NCI-H1092 treated with DMSO at 0.1 percent for 48 hours (cell line): ENCODE data around the gene MCUB.

Source experiments
- DNase-seq: peaks from one replicate; lab custom pipeline; 2025; lab: John Stamatoyannopoulos, UW

MCUB gene

DNA sequence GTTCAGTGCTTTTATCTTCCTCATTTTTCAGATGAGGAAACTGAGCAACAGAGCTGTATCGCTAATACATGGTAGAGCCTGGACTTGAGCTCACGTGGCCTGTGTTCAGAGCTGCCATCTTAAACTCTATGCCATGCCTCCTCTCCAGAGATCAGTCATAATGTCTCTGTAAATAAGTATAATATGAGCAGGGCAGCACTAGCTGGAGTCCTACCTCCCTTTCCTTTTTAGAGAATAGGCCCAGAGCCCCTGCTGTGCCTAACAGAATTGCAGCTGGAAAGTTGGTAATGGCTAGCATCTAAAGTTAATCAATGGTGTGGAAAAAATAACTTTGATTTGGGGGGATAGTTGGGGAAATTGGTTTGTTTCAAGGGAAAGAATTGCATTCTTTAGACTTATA, 122.8 kb downstream of the MCUB start:
- no peak for DNase-seq

DNA sequence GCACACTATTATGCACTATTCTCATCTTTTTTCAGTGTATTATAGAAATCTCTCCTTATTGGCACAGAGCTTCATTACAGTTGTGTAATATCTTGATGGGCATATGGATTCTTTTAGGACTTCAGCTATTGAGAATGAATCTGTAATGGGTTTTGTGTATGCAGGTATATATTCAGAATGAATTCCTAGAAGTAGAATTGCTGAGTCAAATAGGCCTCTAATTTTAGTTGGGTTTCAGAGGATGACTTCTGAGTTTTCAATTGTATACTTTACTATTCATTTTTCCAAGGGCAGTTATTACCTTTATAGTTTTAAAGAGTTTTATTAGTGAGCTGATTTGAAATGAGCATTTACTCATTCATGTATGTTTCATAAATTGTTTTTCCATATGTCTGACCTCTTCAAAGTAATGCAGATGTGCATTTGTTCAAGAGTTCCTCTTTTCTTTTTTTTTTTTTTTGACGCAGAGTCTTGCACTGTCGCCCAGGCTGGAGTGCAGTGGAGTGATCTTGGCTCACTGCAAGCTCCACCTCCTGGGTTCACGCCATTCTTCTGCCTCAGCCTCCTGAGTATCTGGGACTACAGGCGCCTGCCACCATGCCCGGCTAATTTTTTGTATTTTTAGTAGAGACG, 123.7 kb downstream of the MCUB start:
- no peak for DNase-seq

DNA sequence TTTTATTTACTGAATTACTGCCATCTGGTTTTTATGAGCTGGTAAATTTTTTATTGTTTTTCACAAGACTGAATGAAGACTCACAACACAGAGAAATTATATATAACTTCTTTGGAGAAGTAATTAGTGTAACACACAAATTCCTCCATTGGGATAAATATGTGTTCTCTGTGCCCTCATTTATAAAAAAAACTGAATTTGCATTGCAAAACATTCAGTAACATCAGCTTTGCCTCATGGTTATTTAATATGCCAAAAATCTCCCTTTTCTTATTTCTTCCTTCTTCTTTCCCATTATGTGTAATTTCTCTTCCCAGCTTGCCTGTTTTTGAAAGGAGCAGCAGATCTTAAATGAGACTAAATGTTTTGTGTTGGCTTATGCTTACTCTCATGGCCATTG, 124.7 kb downstream of the MCUB start:
- no peak for DNase-seq

DNA sequence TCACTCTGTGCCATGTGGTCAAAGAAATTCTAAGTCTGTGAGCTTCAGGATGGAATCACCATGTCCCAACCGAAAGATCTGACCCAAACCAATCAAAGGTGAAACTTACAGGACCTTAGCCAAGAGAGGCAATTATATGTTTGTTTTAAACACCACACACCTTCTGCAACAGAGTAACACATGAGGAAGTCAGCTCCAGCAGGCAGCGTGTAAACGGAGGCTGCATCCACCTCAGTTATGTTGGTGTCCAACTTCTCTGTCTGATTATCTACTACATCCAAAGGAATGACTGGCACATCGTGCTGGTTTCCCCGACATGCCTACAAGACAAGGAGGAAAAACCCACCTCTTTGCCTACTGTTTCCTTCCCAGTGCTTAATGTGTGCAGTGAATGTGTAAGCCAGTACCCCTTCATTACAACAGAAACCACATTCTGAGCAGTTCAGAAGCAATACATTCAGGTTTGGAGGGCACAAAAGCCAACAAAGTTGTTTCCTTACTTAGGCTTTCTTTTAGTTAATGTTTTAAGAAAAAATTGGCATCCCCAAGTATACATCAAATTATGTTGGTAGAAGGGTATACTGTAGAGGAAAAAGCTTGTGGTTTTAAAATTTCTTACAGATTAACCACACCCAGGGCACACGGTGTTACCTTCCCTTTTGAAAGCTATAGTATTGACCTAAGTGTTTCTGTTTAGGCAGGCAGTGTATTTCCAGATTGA, 130.8 kb downstream of the MCUB start:
- no peak for DNase-seq

DNA sequence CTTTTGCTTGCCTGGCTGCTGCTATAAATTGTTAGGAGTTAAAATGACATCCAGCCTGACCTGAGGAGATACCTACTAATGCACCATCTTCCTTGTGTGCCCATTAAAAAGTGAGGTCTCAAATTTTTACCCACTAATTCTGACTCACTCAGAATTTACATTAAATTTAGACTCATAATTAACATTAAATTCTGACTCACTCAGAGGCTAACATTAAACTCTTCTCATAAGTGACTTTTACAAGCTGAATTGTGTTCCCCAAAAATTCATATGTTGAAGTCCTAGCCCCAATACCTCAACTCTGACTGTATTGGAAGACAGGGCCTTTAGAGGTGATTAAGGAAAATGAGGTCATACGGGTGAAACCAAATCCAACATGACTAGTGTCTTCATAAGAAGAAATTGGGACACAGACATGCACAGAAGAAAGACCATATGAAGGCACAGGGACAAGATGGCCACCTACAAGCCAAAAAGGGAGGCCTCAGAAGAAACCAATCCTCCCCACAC, 131.4 kb downstream of the MCUB start:
- DNase-seq, result no peak

DNA sequence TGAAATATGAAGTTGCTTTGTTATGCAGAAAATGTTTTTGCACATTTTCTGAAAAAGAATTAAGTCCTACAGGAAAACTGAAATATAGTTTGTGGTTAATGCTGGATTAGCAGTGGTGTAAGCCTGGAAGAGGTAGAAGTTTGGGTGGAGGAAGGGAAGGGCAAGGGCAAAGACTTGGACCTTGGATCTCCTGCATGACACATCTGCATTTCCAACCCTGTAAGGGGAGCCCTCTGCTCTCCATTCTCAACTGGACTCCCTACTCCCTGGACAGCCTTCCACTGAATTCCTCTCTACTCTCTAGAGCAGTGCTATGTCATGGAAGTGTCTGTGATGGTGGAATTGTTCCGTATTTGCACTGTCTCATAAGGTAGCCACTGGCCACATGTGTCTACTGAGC, 138.6 kb downstream of the MCUB start:
- no peak for DNase-seq

DNA sequence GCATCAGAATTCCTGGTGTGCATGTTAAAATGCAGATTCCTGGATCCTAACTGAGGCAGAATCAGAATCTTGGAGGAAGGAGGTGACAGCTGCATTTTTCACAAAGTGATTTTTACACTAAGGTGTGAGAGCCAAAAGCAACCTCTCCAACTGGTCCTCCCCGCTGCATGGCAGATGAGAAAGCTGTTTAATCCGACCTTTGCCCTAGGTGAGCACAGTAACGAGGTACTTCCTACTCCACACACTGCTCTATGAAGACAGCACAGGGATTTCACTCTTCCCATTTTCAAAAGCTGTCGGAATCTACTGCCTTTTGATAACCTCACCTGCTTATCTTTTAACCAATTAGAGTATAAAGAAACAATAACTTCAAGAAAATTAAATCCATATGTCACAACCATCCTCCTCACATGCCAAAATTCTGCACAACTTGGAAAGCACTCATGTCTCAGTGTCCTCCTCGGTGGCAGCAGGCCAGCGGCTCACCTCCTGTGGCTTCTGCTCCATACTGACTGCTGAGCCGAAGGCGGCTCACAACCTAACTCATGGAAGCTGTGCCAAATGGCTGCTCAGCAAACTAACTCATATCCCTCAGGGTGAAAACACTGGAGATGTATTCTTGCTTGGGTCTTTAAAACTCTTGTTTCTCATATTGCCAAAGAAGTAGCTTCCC, 139.6 kb downstream of the MCUB start:
- no peak for DNase-seq

DNA sequence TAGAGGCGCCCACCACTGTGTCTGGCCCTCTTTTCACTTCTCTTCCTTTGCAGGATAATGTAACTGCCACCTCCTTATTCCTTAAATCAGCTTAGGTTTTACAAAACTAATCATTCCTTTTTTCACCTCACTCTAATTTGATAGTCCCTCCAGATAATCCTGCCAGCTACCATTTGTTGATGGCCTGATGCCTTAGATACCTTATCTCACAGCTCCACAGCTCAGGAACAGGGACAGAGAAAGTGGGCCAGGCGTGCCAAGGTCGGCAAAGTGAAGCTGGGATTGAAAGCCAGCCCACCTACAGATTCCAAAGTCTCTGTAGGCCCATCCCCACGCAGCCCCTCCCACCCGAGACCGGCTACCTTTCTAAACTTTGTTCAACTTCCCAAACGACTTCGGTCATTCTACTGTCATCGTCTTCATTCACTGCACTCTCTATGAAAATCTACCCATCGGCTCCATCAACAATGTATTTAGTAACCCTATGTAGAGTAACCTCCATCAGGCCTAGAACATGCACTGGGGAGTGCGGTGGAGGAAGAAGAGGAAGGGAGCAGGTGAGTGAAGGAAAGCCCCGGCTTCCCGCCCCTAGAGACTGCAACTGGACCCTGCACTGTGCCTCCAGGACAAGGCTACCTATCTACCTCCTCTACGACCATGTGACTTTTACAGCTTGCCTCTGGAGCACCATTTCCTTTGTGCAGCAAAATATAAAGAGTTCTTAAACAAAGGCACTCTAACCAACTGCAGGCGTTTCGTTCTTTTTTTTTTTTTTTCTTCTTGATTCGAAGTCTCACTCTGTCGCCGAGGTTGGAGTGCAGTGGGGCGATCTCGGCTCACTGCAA, 141.7 kb downstream of the MCUB start:
- DNase-seq, result no peak

DNA sequence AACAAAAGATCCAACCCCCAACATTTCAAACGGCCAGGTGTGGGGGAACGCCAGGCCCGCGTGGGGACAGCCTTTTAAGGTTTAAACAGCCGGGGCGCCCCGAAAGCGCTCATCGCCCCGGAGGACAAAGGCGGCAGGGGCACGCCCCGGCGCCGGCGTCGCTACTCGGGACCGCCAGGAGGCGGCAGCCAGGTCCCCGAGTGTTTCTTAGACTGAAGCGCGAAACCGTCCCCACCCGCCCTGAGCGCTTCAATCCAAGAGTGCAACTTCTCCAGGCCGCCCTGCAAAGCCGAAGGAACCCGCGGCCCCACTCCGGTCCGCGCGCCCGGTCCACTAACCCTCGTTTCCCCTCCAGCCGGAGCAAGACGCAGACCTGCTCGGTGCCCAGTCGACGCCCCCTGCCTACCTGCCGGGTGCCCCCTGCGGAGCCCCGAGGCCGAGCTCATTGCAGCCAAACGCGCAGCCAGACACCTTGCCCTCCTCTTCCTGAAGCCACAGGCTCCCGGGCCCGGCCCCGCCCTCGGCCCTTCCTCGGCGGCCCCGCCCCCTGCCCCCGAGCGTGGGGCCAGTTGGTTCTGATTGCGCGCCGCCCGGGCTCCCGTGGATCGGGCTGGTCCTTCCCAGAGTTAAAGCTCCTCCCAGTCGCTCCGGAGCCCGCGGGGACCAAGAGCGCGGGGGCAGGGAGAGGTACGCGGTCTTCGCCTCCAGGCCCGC, 143.1 kb downstream of the MCUB start, which contains the start of gene CASP6:
Gene CASP6 (minus strand): TSS at position 496 of the 714 bp plus-strand sequence. CDS start 50 bp downstream, at position 446.
- DNase-seq, result peak; percentile 65

DNA sequence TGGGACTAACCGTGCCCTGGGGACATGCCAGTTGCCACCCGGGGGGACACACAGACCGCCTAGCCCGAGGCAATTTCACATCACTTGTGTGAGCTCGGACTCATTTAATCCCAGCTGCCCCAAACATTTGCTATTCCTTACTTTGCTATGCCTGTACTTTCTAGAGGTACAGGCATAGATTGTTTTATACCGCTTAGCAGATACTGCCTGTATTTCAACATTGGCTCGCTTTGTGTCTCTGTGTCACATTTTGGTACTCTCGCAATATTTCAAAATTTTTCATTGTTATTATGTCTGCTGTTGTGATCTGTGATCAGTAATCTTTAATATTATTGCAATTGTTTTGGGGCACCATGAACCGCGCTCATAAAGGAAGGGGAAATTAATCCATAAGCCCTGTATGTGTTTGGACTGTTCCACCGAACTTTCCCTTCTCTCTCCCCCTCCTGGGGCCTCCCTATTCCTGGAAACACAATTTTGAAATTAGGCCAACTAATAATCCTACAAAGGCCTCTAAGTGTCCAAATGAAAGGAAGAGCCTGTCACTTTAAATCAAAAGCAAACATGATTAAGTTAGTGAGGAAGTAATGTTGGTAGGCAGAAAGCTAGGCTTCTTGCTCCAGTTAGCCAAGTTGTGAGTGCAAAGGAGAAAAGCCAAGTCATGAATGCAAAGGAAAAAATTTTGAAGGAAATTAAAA, 143.8 kb downstream of the MCUB start:
- DNase-seq, result no peak

DNA sequence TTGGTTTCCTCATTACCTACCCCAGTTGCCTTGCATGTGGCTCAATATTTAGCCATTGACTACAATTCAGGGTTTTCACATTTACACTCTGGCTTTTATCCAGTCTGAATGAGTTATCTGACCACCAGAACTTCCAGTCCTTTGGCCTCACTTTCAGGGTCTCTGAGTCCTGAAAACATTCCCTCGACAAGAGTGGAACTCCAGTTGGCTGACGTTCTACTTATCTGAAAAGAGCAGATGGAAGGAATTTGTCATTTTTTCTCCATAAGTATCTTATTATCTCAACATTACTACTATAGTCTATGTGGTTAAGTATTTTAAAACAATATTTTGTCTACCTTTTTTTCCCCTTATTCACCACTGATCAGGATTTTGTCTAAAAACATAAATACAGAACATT, 148.4 kb downstream of the MCUB start:
- no peak for DNase-seq

DNA sequence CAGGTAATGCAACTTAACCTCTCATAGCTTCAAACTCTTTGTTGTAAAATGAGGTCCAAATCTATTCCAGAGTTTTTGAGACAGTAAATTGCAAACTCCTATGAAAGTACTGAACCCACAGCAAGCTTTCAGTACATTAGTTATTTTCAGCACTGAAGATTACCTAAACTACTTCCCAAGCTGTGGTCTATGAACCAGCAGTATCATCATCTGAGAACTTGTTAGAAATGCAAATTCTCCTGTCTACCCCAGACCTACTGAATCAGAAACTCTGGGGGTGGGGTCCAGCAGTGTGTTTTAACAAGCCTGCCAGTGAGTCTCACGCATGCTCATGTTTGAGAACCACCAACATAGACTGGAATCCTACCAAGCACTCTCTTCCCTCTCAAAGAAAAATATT, 148.9 kb downstream of the MCUB start:
- no peak for DNase-seq

DNA sequence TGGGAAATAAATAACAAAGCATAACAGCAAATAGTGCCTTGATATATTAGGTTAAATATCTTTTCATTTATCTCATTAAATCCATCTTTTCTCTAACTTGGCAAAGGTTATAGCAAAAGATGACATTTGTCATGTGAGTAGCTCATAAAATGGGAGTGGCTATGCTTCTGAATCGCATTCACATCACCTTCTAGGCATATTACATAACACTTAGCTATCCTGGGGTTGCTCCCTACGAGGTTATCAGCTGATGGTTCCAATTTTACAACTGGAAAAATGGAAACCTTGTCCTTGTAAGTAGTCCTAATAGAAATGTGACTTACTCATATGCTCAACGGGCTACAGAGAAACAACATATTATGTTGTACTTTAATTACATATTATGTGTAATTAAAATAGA, 153.5 kb downstream of the MCUB start:
- DNase-seq, result no peak

DNA sequence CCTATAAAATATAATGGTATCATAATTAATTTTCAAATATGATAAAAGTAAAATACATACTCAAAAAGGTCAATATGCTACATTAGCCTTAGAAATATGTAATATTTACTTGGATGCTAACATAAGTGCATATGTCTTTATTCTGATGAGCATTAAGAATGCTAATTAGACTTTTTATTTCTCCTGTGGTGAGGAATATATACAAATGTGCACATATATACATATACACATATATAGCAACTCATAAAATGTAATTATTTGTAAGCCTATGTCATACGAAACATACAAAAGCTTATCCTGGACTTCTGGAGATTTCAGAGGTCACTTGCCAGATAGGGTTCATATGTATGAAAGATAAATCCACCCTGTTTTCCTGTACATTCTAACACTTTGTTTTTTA, 158.7 kb downstream of the MCUB start:
- no peak for DNase-seq

DNA sequence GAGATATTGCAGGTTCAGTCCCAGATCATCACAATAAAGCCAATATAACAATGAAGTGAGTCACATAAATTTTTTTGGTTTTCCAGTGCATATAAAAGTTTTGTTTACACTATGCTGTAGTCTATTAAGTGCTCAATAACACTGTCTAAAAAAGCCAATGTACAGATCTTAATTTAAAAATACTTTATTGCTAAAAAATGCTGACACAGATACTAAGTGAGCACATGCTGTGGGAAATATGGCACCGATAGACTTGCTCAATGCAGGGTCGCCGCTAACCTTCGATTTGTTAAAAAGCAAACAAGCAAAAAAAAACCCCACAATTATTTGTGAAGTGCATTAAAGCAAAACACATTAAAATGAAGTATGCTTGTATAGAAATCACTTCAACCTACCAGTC, 159.6 kb downstream of the MCUB start:
- no peak for DNase-seq

DNA sequence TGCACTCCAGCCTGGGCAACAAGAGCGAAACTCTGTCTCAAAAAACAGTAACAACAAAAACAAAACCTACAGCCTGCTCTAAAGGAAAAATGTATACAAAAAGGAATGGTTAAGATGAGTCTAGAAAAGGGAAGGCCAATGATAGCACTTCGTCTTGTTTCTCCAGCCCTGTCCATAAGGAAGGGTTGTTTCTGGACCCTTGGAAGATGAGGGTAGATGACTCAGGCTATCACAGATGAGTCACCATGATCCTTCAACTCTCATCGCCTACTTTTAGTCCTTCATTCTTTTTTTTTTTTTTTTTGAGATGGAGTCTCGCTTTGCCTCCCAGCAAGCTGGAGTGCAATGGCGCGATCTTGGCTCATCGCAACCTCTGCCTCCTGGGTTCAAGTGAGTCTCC, 161.0 kb downstream of the MCUB start:
- DNase-seq, result no peak

DNA sequence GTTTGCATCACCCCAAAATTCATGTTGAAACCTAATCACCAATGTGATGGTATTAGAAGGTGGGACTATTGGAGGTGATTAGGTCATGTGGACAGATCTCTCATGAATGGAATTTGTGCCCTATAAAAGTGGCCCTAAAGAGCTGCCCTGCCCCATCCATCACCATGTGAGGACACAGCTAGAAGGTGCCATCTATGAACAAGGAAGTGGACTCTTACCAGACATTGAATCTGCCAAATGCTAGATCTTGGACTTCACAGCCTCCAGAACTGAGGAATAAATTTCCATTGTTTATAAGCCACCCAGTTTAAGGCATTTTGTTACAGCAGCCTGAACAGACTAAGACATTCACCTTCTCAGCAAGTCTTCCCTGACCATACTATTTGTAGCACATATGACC, 162.3 kb downstream of the MCUB start:
- DNase-seq, result no peak

DNA sequence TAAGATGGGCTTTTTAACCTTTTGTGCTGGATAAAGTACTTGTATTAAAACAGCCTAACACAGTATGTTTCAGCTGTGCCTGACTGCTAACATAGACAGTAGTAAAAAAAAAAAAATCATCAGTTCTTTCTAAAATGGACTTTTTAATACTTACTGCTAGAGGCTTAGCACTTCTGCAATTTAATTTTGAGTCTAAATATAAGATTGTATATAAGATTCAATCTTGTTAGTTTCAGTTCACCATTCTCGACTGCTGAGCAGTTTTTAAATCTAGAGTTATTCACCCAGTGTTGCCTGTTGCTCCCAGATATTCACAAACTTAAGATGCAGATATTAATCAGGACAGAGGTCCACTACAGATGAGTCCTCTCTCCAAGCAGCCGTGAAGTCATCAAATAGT, 163.1 kb downstream of the MCUB start:
- DNase-seq, result no peak

DNA sequence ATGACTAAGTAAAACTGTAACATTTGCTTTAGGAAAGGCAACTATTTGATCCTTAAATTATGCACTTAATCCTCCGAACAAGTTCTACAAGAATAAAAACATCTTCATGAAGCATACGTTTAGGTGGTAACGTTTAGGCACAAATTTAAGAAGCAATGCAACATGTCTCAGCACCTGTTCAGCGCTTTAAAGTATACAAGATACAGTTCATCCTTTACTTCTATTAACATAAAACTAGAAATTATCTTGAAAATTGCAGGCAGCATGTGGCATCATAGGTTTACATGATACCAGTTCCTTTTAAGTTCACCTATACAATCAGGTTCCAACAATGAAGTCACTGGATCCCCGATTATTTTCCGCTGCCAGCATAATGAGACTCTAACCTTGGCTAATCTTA, 168.3 kb downstream of the MCUB start:
- DNase-seq, result no peak

DNA sequence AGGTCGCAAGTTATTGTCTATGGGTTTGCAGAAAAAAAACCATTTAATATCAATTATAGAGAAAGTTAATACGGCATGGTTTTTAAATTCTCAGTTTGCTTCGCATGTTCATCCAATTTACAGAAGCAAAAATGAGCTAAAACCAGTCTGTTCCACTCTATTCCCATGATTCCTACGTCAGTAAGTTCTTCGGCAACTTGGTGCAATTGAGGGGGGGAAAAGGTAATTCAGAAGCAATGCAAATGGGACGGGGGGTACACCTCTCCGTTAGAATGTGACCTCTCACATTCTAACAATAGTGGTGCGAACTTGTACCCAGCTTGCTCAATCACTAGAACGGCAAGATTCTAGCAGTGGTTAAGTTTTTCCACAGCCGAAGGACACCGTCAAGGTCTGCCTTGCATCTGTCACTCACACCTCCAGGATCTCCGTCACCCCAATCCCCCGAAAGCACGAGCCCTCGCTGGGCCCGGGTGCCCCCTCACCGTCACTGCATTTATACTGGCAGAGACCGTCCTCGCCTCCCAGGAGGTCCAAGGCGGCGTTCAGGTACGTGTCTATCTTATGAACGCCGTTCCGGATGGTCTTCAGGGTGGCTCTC, 169.2 kb downstream of the MCUB start:
- DNase-seq, result no peak
